OCI-LY3 (cell line): ENCODE measurements around the gene CLDN1.

ENCODE experiments used
- EZH2phosphoT487 ChIP-seq: fragments of 200-600 bp; shearing (Covaris generic); IDR thresholded peaks from 2 replicates; pipeline ENCODE4 v1.6.1; 2018; ENCODE audit warnings: antibody characterized with exemption, mixed run types, low read depth
- TF ChIP-seq, protein P1 (sequence below): fragments of 200-600, 300-600 bp; sonication (generic); IDR thresholded peaks from 2 replicates; pipeline ENCODE4 v1.5.1; 2014; ENCODE audit warnings: antibody characterized with exemption, low read length, low read depth

DNA sequence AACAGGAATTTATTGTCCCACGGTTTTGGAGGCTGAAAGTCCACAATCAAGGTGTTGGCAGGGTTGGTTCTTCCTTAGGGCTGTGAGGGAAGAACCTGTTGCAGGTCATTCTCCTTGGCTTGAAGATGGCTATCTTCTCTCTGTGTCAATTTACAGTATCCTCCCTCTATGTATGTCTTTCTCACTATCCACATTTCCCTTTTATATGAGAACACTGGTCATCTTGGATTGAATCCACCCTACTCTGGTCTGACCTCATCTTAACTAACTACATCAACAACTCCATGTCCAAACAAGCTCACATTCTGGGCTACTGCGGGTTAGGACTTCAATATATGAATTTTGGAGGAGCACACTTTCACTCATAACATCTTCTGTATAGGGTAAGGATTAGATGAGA, 61.9 kb downstream of the CLDN1 start:
- TF ChIP-seq, protein P1, sequence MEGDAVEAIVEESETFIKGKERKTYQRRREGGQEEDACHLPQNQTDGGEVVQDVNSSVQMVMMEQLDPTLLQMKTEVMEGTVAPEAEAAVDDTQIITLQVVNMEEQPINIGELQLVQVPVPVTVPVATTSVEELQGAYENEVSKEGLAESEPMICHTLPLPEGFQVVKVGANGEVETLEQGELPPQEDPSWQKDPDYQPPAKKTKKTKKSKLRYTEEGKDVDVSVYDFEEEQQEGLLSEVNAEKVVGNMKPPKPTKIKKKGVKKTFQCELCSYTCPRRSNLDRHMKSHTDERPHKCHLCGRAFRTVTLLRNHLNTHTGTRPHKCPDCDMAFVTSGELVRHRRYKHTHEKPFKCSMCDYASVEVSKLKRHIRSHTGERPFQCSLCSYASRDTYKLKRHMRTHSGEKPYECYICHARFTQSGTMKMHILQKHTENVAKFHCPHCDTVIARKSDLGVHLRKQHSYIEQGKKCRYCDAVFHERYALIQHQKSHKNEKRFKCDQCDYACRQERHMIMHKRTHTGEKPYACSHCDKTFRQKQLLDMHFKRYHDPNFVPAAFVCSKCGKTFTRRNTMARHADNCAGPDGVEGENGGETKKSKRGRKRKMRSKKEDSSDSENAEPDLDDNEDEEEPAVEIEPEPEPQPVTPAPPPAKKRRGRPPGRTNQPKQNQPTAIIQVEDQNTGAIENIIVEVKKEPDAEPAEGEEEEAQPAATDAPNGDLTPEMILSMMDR = no peak
- TF ChIP-seq EZH2phosphoT487 = no peak
